Measurements from ENCODE around the gene PPID.
"Not testable (repeated sequence)": the region's sequence is repeated elsewhere in the genome, so short reads cannot be mapped to it uniquely, and the experiment has no call there.

- TF ChIP-seq CTCF (IDR thresholded peaks at IDR 0.05 in 8 of 11, conservative IDR thresholded peaks at IDR 0.05 in 3 of 11); POLR2A (IDR thresholded peaks at IDR 0.05): not testable (repeated sequence)
Measured at GRCh38 chr4:158755819-158756218, 32.6 kb upstream of the PPID start.
